Kidney capillary endothelial cell (primary cell): ENCODE data around the gene EIF5A2.
"Not testable (repeated sequence)": the region's sequence is repeated elsewhere in the genome, so short reads cannot be mapped to it uniquely, and the experiment has no call there.

Source experiments
- DNase-seq: peaks from one replicate; pipeline ENCODE4 v3.0.0-alpha.2; 2018; ENCODE audit warnings: low spot score

EIF5A2 gene

DNA sequence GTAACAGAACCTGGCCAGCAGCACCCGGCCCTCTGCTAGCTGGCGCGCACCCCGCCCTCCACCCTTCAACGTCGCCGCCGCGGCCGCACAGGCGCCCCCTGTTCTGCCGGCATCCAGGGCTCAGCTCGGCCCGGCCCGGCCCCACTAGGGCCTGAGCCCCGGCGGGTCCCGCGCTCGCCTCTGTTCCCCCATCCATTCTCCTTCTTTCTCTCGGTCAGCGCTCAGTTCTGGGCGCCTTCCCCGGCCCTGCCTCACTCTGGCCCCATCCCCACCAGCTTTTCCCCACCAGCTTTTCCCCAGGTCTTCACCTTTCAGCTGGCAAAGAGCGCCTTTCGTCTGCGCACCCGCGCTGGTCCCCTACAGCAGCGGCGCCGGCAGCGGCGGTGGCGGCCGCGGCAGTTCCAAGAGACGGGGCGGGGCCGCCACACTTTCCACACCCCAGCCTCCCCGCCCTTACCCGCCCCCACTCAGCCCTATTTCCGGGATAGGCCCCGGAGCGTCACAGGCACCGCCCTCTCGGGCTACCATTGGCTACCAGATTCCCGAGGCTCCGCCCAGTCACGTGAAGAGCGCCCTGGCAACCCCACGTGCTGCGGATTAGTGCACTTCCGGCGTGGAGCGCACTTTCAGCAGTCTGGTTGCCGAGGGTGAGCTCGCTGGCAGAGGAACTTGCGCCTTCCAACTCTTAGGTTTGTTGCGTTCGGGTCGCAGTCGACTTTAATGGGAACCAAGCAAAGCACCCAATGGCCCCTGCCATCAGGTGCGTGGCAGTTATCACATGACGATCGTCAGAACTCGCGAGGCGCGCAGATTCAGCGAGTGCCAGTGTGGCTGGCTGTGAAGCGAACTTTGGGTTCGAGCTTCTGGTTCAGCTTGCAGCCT lies at the start of gene EIF5A2:
Gene EIF5A2 (minus strand): TSS at position 403 of the 882 bp plus-strand sequence. CDS start 831 bp downstream, outside the sequence.
- DNase-seq = peak; percentile 94

DNA sequence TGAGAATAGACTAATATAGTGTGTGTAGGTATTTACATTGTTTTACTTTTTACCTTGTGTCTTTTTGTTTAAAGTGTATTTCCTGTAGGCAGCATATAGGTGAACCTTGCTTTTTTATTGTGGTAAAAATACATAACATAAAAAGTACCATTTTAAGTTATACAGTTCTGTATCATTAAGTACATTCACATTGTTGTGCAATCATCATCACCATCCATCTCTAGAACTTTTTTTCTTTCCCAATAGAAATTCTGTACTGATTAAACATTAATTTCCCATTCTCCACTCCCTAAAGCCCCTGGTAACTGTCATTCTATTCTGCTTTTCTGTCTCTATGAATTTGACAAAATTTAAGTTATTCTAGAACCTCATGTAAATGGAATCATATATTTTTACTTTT lies 48.2 kb upstream of the EIF5A2 start:
- no peak for DNase-seq

DNA sequence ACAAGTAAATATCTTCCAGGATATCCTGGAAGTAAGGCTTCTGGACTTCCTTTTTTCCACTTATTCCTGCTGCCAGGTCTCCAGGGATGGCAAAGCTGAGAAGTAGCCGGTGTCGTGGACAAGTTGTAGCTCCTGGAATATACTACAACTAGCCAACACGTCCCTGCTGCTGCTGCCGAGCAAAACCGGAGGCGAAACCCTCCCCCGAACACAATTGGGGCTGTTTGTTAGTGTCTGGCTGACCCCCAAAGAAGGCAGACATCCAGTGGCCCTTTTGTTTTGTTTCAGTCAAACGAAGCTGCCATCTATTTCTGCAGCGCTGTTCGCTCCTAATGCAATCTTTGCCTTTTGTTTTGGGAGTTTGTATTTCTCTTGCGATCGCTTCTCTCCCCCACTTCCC lies 45.3 kb upstream of the EIF5A2 start:
- no peak for DNase-seq

DNA sequence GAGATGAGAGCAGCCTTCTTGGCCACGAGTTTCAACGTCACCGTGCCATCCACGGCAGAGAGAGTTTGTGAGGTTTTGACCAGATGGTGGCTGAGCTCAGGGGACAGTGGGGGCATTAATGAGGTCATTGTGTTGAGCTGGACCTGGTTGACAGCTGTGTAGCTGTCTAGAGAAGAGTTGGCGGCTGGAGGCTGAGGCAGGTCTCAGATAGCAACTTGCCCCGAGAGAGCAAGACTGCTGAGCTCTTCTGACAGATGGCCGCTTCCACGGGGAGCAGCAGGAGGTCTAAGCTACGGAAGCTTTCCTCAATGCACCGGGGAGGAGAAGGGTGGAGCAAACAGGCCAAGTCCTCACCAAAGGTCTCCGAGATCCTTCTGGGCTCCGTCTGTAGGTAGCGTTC lies 44.8 kb upstream of the EIF5A2 start:
- DNase-seq = no peak

DNA sequence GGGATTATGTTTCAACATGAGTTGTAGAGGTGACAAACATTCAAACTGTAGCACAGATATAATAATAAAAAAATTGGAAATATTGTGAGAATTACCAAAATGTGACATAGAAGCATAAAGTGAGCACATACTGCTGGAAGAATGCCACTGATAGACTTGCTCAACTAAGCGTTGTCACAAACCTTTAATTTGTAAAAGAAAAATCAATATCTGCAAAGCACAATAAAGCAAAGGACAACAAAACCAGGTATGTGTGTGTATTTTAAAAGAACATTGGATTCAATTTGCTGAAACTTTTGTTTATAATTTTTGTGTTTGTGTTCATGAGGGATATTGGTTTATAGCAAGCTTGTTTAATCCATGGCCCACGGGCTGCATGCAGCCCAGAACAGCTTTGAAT lies 40.8 kb upstream of the EIF5A2 start:
- no peak for DNase-seq

DNA sequence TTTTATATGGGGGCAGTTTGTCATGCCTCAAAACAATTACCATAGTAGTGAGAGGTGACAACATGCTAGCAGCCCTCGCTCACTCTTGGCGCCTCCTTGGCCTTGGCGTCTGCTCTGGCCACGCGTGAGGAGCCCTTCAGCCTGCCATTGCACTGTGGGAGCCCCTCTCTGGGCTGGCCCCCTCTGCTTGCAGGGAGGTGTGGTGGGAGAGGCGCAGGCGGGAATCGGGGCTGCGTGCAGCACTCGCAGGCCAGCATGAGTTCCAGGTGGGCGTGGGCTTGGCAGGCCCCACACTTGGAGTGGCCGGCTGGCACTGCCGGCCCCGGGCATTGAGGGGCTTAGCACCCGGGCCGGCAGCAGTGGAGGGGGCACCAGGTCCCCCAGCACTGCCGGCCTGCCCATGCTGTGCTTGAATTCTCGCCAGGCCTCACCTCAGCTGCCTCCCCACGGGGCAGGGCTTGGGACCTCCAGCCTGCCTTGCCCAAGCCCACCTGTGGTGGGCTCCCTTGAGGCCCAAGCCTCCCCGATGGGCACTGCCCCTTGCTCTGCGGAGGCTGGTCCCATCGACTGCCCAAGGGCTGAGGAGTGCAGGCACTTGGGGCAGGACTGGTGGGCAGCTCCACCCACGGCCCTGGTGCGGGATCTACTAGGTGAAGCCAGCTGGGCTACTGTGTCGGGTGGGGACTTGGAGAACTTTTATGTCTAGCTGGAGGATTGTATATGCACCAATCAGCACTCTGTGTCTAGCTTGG lies 38.8 kb upstream of the EIF5A2 start:
- no peak for DNase-seq

DNA sequence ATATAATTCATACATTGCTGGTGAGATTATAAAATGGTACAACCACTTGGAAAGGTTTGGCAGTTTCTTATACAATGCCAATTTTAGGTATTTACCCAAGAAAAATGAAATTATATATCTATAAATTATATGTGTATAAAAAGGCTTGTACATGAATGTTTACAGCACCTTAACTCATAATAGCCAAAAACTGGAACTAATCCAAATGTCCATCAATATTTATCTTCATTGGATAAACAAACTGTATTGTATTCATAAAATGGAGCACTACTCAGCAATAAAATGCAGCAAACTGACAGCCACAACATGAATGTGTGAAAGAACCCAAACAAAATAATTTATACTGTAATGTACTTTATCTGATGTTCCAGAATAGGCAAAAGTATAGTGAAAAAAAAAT lies 33.6 kb upstream of the EIF5A2 start:
- DNase-seq = no peak

DNA sequence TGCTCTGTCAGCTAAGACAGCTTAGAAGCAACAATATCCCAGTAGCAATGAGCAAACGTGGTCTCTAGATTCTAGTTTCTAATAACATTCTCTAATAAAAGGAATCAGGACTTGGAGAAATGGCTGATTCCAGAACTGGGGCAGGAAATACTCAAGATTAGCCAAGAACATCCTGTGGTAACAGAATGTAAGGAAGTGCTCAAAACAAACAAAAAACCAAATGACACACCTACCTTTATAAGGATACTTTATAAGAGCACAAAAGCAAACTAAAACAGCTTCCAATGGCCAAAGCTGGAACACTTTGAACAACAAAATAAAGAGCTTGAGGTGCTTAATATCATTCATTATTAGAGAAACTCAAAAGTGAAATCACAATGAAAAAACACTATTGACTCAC lies 33.1 kb upstream of the EIF5A2 start:
- peak; percentile 11 for DNase-seq

DNA sequence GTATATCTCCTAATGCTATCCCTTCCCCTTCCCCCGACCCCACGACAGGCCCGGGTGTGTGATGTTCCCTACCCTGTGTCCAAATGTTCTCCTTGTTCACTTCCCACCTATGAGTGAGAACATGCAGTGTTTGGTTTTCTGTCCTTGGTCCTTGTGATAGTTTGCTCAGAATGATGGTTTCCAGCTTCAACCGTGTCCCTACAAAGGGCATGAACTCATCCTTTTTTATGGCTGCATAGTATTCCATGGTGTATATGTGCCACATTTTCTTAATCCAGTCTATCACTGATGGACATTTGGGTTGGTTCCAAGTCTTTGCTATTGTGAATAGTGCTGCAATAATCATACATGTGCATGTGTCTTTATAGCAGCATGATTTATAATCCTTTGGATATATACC lies 24.6 kb upstream of the EIF5A2 start:
- DNase-seq = not testable (repeated sequence)

DNA sequence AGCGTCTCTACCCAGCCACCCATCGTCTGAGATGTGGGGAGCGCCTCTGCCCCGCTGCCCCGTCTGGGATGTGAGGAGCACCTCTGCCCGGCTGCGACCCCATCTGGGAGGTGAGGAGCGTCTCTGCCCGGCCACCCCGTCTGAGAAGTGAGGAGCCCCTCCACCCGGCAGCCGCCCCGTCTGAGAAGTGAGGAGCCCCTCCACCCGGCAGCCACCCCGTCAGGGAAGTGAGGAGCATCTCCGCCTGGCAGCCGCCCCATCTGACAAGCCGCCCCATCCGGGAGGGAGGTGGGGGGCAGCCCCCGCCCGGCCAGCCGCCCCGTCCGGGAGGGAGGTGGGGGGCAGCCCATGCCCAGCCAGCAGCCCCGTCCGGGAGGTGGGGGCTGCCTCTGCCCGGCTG lies 15.1 kb upstream of the EIF5A2 start:
- not testable (repeated sequence) for DNase-seq

DNA sequence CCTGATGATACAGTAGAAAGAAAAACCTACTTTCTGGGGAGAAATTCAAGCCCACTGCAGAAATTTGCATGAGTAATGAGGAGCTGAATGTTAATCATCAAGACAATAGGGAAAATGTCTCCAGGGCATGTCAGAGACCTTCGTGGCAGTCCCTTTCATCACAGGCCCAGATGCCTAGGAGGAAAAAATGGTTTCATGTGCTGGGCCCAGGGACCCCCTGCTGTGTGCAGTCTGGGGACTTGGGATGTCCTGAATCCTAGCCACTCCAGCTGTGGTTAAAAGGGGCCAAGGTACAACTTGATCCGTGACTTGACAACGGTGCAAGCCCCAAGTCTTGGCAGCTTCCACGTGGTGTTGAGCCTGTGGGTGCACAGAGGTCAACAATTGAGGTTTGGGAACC lies 10.3 kb upstream of the EIF5A2 start:
- no peak for DNase-seq

DNA sequence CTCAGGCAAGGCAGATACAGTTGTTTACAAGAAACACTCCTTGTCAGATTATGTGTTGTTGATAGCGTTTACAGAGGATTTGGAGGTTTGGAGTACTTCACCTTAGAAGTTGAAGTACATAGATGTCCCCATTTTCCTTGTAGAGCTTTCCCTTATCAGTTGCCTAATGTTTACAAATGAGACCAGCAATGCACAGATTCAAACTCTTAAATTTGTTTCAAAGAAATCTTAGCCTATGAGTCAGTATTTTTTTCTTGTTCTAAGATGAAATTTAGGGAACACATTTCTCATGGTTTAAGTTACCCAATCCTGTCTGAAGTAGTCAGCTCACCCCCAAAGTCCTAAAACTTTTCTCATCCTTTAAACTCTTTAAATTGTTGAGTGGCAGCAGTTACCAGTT lies 6.3 kb upstream of the EIF5A2 start:
- DNase-seq = no peak

DNA sequence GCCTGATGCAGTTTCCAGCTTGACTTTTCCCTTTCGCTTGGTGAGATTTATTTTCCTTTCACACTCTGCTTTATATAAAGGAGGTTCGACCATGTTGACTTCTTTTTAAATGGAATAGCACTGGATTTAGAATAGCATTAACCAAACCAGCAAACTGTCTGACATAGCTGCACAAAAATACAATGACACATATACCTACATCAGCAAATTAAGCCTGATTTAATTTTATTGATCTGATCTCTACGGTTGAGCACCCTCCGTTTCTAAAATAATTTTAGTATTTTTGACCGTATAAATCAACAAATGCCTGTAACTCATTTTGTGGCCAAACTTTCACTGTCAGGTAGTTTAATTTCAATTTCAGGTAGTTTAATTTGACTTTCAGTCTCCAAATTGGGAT lies 5.8 kb upstream of the EIF5A2 start:
- DNase-seq = no peak

DNA sequence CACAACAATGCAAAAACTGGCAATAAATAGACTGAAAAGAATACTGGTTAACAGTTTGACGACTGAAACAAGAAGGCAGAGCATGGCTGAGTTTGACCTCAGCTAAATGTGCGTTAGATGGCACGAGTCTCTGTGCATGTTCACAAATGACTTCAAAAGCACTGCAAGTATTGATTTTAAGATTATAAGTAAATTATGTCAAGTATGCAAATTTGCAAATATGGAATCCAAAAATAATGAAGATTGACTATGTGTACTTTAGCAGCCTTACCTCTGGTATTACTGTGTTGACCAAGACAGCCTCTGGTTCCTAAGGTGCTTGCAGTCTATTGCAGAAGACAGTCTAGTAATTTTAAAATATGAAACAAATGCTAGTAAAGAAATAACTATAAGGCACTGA lies 2.6 kb upstream of the EIF5A2 start:
- DNase-seq = no peak

DNA sequence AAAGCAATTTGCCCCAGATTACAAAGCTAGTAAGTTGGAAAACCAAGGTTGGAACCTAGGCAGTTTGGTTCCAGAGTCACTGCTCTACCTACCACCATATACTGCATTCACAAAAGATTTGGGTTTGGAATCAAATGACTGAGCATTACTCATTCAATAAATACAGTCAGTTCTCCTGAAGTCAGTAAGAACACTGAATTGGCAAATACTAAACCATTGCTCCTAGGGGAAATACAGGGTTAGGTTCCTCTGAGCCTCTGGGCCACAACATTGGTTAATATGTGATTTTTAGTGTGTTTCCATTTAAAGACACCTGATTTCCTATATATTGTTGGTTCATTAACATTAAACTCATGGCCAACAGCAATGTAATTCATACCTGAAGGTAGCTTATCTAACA lies 2.1 kb upstream of the EIF5A2 start:
- no peak for DNase-seq

DNA sequence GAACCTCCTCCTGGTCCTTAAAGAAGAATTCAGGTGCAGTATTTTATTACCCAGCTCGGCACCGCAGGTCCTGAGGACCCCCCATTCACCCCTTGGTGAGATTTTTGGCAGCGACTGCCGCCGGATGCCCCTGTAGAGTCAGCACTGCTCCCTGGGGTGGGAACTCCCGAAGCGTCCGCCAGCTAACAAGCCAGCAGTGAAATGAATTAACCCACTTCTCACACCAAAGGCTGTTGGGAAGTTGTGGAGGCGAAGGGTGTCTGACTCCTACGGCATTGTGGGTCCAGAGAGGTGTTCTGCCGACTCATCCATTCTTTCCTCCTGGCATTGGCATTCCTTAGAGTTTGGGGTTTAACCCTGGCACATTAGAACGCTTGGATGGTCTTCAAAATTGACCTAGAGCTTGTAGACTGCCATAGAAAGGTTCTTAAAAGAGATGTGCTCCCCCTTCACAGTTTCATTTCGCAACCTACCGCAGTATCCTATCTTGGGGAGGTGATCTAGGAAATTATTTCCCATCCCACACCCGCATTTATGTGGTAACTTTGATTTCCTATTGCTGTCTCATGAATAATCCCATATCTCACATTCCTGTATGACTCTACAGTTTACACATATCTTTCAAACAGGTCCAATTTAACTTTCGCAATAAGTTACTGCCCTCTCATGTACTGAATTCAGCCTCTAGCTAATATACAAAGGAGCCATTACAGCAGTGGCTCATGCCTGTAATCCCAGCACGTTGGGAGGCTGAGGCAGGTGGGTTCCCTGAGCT lies 879 bp upstream of the EIF5A2 start:
- no peak for DNase-seq

DNA sequence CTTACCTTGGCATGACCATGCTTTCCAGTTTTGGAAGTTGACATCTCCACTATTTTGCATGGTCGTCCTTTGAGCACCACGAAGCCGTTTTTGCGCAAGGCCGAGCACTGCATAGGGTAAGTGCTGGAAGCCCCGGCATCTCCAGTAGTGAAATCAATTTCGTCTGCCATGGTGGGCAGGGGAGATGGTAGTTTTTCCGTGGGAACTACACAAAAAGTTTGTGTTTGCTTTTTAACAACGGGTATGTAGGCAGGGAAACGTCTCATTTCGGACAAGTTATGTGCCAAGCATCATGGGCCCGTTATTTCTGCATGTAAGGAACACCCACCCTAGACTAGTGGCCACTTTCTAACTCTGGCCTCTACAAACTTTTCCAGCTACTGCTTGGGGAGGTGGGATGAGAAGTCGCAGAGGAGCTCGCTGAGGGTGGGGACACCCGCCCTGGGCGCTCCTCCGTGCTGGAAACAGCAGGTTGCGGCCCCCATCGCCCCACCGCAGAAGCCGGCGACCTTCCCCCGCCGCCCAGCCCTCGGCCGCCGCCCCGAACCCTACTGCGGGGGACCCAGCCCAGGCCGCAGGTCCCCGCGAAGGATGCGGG lies 701 bp downstream of the EIF5A2 start:
- DNase-seq = no peak

DNA sequence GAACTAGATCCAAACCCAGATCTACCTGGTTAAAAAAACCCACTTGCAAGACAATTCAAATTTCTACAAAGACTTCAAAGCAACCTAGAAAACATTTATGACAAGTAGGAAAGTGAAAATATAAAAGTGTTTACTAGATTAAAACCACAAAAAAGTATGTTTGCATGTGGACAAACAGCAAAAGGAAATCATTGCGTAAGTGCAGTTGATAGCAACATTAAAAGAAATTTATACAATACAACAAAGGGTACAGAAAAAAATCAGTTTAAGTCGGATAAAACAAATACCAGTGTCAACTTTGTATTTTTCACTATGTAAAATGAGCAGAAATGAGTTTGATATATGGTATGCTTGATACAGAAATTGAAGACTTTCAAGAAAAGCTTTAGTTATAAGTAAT lies 2.6 kb downstream of the EIF5A2 start:
- no peak for DNase-seq

DNA sequence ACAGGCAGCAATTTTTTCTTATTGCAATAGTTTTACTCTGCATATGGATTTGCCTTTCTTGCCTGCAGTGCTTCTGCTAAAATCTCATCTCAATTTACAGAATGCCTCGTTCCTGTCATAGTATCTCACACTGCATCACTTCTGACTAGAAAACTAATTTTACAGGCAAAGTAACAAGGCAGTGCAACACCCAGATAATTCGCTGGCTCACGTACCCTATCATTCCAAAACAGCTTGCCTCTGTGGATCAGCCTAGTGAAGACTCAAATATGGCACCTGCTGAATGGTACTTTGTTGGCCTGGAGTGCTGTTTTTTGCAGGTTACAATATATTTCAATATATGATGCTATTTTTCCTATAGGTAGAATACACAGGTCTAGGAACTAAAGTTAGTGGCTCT lies 5.3 kb downstream of the EIF5A2 start:
- no peak for DNase-seq

DNA sequence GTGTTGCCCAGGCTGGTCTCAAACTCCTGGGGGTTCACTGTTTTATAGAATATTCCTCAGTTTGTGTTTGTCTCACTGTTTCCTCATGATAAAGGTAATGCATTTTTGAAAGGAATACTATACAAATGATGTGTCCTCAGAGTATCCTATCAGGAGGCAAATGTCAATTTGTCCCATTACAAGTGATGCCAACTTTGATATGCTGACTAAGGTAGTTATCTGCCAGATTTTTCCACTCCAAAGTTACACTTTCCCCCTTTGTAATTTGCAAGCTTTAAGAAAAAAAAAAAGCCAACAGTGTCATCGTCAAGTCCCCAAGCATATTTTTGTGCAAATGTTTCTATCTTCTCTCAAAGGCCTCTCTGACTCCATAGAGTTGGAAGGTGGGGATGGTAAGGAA lies 9.0 kb downstream of the EIF5A2 start:
- DNase-seq = no peak

DNA sequence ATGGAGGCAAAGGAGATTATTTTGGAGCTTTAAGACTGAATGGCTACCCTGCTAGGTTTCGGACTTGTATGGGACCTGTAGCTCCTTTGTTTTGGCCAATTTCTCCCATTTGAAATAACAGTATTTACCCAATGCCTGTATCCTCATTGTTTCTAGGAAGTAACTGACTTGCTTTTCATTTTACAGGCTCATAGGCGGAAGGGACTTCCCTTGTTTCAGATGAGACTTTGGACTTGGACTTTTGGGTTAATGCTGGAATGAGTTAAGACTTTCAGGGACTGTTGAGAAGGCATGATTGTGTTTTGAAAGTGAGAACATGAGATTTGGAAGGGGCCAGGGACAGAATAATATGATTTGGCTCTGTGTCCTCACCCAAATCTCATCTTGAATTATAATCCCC lies 10.5 kb downstream of the EIF5A2 start:
- no peak for DNase-seq

DNA sequence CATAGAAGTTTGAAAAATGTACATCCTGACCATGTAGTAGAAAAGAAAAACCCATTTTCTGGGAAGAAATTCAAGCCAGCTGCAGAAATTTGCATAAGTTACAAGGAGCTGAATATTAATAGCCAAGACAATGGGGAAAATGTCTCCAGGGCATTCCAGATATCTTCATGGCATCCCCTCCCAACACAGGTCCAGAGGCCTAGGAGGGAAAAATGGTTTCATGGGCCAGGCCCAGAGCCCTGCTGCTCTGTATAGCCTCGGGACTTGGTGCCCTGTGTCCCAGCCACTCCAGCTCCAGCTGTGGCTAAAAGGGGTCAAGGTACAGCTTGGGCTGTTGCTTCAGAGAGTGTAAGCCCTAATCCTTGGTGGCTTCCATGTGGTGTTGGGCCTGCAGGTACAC lies 11.2 kb downstream of the EIF5A2 start:
- DNase-seq = not testable (repeated sequence)
